ENCODE measurements around the gene TCF7L2.

The TCF7L2 gene

DNA sequence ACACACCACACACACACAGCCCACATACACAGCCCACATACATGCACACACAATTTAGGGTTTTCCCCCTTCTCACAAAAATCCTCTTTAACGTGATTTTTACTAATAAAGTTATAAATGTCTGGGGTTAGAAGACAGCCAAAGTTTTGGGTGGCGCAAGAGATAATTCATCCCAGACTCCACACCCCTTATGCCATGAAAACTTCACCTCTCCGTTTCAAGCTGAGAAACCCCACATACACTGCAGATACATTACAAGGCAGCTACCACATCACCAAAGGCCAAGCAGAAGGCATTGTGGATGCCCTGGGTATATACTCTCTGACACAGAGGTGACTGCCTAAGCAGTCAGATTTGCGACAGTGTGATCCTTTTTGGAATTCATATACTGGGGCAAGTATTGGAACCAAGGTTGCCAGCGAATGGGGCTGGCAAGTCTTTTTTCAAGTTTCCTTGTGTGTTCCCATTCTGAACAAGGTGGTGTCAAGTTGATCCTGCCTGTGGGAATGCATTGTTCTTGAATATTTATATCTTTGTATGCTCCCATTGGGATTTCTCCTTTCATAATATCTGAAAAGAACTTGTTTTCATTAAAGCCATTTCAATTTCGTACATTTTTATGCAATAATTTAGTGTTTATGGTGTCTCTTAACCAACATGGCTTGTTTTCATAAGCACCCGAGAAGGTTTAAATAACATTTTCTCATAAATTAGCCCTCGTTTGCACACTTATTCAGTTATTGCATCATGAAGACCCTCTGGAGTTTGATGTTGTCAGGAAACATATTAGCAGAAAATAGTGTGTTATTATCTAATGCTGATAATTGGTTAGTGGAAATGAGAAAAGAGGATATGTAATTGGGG lies 130.2 kb downstream of the TCF7L2 start:
- TF ChIP-seq, protein P1, sequence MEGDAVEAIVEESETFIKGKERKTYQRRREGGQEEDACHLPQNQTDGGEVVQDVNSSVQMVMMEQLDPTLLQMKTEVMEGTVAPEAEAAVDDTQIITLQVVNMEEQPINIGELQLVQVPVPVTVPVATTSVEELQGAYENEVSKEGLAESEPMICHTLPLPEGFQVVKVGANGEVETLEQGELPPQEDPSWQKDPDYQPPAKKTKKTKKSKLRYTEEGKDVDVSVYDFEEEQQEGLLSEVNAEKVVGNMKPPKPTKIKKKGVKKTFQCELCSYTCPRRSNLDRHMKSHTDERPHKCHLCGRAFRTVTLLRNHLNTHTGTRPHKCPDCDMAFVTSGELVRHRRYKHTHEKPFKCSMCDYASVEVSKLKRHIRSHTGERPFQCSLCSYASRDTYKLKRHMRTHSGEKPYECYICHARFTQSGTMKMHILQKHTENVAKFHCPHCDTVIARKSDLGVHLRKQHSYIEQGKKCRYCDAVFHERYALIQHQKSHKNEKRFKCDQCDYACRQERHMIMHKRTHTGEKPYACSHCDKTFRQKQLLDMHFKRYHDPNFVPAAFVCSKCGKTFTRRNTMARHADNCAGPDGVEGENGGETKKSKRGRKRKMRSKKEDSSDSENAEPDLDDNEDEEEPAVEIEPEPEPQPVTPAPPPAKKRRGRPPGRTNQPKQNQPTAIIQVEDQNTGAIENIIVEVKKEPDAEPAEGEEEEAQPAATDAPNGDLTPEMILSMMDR (IDR thresholded peaks at IDR 0.05; ENCODE audit: control insufficient read depth, insufficient read depth, low read depth, low read length, missing control alignments): no peak
- DNase-seq (ENCODE audit: low read depth): no peak

DNA sequence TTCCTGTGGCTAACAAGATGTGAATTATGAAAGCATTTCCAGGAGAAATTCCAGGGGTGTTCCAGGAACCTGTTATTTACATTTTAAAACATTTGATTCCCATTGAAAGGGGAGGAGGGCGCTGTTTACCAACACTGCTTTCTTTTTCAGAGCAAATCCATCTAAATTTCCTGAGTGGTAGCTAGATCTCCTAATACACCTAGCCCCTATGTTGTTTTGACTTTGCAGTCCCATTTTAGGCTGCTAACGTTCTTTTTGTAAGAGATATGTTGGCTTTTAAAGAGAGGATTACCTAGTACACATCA lies 130.8 kb downstream of the TCF7L2 start:
- TF ChIP-seq, protein P1 (IDR thresholded peaks at IDR 0.05; ENCODE audit: control insufficient read depth, insufficient read depth, low read depth, low read length, missing control alignments): no peak
- no peak for DNase-seq (ENCODE audit: low read depth)
- no peak overlapping the region for H3K4me3 ChIP-seq (ENCODE audit: control insufficient read depth, low read depth, low read length)

More for the DNA sequence above, 130.2 kb downstream of the TCF7L2 start:
- H3K4me3 ChIP-seq (ENCODE audit: control insufficient read depth, low read depth, low read length): no peak overlapping the region

DNA sequence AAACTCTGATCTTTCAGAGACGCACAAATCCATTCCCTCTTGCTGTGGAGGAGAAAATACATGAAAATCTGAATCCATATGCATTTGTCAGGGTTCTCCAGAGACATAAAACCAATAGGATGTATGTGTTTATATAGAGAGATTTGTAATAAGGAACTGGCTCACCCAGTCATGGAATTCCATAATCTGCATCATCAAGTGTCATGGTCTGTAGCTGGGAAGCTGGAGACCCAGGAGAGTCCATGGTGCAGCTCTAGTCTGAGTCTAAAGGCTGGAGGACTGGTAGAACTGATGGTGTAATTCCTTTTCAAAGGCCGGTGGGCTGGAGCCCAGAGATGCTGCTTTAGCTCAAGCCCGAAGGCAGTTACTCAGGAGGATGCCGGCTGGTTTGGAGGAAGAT lies 134.0 kb downstream of the TCF7L2 start:
- no peak overlapping the region for H3K4me3 ChIP-seq (ENCODE audit: control insufficient read depth, low read depth, low read length)
- no peak for DNase-seq (ENCODE audit: low read depth)
- TF ChIP-seq, protein P1 (IDR thresholded peaks at IDR 0.05; ENCODE audit: control insufficient read depth, insufficient read depth, low read depth, low read length, missing control alignments): no peak

DNA sequence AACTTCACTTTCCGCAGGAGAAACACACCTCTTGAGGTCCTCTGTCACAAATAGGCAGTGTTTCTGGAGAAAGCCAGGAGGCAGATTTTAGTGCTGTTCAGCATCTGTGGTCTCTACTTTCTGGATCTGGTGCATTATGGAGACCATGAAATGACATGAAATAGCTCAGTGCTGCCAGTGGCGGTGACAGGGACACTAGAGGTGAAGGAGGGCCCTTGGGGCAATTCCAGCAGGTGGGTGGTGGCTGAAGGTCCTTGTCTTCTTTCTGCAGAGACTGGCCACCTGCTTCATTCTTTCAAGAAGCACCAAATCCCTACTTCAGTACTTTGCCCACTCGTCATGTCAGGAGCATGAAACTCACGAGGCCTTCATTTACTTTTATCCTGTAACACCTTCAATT lies 135.7 kb downstream of the TCF7L2 start:
- no peak for DNase-seq (ENCODE audit: low read depth)

DNA sequence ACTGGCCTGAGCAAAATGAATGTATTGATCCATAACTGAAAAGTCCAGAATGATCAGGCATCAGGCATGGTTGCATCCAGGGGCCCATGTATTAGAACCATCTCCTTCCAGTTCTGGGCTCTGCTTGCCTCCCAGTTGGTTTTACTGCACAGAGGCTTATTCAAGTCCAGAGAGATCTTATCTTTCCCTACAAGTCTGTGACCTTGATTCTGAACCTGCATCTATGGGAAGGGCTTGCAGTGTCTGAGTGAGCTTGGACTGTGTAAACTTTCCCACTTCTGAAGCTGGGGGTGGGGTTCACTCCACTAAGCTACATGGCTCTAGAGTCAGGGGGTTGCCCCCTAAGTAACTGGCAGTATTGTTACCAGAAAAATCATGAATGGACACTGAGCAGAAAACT lies 136.2 kb downstream of the TCF7L2 start:
- no peak overlapping the region for H3K4me3 ChIP-seq (ENCODE audit: control insufficient read depth, low read depth, low read length)
- DNase-seq (ENCODE audit: low read depth): no peak
- TF ChIP-seq, protein P1 (IDR thresholded peaks at IDR 0.05; ENCODE audit: control insufficient read depth, insufficient read depth, low read depth, low read length, missing control alignments): no peak

More for the DNA sequence above, 135.7 kb downstream of the TCF7L2 start:
- H3K4me3 ChIP-seq (ENCODE audit: control insufficient read depth, low read depth, low read length): no peak overlapping the region
- TF ChIP-seq, protein P1 (IDR thresholded peaks at IDR 0.05; ENCODE audit: control insufficient read depth, insufficient read depth, low read depth, low read length, missing control alignments): no peak

DNA sequence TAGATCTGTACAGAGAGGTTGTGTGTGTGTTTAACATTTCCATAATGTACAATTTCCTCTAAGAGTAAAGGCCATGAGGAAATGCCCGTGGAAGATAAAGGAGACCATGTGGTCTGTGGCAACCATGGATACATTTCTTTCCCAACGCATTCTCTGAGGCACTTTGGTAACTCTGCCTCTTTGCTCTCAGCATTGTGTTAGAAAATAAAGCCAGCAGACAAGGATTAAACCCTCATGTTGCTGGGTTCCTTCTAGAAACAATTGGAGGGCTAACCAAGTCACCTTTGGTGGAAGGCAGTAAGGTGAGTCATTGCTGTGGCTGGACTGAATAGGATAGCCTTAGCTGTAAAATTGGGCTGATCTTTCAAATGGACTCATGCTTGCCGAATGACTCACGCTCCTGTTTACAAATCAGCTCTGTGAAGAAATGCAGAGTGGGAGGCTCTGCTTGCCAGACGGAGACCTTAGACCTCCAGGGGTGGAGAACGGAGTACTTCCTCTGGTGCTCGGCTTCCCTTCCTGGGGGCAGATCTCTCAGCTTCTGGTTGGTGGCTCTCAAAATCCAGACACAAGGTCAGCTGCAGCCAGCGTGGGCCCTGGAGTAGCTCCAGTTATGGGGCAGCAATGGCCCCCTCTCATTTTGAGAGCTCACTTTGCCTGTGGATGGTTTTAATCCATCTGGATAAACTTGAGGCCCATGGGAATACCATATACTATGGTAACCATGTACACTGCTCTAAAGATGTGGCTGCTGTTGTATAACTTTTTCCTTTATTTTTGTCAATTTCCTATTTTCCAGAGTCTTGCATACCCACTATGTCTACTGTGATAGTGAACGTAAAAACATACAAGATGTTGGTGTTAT lies 137.3 kb downstream of the TCF7L2 start:
- TF ChIP-seq, protein P1 (IDR thresholded peaks at IDR 0.05; ENCODE audit: control insufficient read depth, insufficient read depth, low read depth, low read length, missing control alignments): no peak
- no peak overlapping the region for H3K4me3 ChIP-seq (ENCODE audit: control insufficient read depth, low read depth, low read length)
- peak; percentile 99 for DNase-seq (ENCODE audit: low read depth)

All from AG09309 (cell line).